GM18873 (cell line): ENCODE data around the gene PLCG1.

Source experiments
- ATAC-seq: cut with Tn5 transposase; IDR thresholded peaks from one replicate; pipeline ENCODE4 v1.9.1; 2021; ENCODE audit warnings: mild to moderate bottlenecking, moderate library complexity, moderate number of reproducible peaks; ENCODE audit not compliant: unreplicated experiment, low FRiP score

Gene PLCG1

GRCh38 chr20:41176711-41177552, 39.6 kb downstream of the PLCG1 start:
- ATAC-seq = no peak

DNA sequence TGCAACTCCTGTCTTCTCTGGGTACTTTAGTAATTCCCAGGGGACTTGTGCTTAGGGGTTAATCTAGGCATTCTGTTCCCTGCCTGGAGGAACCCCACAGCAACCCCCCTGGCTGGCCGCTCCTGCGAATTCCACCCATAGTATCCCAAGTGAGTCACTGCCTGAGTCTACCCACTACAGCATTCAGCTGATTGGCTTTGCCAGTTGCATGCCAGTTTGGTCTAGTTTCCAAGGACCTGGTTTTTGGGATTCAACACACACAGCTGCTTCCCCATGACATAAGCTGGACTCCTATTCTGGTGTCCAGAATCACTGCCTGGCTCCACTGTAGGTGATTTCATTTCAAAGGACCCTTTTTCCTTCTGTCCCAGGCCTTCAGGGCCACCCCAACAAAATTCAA, 40.3 kb downstream of the PLCG1 start:
- no peak for ATAC-seq

DNA sequence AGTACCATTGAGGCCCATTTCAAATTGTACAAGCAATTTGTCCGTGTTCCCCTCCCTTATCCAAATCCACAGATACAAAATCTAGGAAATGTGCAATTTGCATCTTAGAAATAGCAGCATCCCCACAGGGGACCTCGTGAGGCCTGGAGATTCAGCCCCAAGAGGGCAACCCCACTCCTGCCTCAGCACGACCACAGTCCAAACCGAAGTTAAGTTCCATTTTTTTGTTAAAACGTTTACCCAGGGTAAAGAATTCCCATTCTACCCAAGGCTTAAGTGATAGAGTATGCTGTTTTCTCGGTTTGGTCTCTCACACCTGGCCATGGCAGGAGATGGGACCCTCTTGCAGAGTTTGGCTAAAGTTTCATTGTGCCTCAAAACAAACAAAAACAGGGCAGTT, 41.2 kb downstream of the PLCG1 start:
- no peak for ATAC-seq

GRCh38 chr20:41178904-41179432, 41.6 kb downstream of the PLCG1 start:
- no peak for ATAC-seq

DNA sequence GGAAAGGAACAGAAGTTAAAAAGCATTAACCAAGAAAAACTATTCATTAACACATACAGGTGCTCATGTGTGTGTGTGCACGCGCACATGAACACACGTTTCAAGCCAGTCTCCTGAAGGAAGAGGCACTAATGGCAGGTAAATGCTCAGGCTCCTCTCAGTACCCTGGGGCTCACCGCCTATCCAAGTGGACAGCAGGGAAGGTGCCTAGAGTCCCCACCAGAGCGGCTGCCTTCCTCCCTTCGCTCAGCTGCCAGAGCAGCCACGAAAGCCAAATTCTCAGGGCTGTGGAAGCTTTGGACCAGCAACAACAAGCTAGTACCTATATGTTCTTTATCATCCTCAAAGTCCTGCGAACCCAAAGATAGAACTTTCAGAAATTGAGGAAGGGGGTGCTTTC, 42.6 kb downstream of the PLCG1 start:
- ATAC-seq = no peak

DNA sequence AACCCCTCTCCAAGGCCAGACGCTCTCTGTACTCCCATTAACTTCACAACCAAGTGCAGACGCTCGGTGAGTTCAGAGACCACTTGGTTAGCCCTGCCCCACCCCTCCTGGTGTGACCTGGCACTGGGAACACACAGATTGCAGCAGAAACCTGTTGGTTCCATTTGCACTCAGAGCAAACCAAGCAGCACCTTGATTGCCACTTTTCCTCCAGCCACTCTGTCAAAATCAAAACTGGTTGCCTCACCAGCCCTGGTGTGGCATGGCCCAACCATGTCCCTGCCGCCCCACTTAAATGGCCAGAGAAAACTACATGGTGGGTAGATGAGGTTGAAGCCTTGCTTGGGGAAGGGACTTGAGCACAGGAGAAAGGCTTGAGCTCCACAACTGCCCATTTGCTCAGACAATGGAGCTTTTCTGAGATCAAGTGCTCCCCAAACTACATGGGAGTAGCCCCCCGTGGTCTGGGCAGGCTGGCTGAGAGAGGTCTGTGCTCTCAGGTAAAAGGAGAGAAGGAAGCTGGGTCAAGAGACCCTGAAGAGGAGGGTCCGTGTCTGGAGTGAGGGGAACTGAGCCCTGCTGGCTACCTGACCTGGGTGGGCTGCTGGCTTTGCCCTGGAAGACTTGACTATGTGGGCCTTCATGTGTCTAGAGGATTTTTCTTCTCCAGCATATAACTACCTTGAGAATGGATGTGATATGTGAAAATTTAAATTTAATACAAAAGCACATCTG, 43.4 kb downstream of the PLCG1 start:
- ATAC-seq = no peak

DNA sequence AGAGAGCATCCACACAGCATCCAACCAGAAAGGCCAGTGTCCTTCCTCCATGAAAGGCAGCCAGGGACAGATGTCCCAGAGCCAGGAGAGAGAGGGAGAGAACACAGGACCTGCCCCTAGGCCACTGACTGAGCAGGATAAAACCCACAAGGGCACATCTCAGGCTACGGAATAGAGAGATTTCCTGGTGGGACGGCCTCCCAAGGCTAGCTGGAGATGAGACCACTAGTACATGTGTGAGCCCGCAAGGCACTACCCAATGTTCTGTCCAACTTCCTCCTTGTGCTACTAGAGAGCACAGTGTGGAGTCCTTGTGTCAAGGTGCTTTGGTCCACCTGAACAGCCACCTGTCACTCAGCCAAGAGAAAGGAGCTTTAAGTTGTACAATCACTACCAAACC, 44.2 kb downstream of the PLCG1 start:
- ATAC-seq = no peak

DNA sequence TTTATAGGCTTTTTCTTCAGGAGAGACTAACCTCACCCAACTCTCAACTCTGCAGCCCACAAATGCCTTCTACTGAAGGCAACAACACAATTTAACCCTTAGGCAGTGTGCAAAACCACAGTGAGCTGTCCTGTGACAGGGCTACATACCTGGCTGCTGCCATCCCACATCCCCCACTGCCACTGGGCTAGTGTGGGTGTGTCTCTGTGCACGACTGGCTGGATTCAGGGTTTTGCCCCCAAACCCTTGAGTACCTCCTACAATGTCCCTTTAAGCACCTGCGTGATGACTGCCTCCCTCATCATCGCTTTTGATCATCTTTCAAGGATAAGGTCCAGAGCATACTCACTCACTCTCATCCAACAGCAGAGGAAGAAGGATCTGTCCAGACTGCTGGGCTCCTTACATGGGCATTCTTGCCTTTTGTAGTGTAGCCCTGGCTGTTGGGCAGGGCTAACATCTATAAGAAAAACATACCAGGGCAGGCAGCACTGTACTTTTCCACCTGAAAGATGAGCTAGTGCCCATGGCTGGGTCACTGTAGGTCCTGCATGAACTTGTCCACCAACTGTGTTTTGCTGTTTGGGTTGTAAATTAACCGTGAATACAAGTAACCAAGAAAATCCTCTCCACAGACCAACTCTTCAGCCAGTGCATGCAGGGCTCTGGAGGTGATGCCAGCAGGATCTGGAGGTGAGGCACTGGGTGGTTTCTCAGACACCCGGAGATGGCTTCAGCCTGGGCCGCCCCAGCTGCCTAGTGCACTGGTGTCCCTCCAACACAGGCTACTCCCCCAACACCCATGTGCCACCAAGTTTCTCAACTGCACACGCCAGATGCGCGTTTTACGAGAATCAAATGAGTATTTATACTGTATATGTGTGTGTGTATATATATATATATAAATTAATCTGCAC, 45.2 kb downstream of the PLCG1 start:
- ATAC-seq = no peak

GRCh38 chr20:41183391-41183790, 46.0 kb downstream of the PLCG1 start:
- no peak for ATAC-seq

- no peak for ATAC-seq
Measured at GRCh38 chr20:41183831-41184230, 46.5 kb downstream of the PLCG1 start.

- no peak for ATAC-seq
Measured at GRCh38 chr20:41185013-41185757, 47.8 kb downstream of the PLCG1 start.

DNA sequence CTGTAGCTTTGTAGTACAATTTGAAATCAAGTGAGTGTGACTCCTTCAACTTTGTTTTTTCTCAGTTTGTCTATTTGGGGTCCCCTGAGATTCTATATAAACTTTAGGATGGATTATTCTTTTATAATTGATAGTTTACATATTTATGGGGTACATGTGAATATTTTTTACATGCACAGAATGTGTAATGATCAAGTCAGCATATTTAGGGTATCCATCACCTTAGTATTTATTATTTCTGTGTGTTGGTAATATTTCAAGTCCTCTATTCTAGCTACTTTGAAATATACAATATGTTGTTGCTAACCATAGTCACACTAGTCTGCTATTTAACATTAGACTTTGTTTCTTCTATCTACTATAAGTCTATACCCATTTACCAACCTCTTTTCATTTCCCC, 50.3 kb downstream of the PLCG1 start:
- ATAC-seq = no peak

GRCh38 chr20:41191562-41192500, 54.5 kb downstream of the PLCG1 start:
- ATAC-seq = no peak

DNA sequence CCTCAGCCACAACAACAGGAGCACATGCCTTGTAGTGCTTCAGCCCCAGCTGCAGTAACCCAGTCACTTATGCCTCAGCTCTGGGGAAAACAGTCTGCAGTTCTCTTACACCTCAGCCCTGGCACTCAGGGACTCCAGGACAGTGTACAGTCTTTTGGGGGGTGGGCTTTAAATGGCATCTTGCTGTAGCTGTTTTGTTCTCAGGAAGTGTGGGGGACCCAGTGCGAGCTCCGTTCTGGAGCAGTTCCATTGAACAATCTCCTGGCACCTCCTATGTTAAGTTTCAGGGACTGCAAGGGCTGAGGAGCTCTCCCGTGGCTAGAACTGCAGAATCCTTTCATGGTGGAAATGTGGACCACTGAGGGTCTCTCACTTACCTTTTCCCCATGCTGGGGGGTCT, 55.2 kb downstream of the PLCG1 start:
- ATAC-seq = no peak

- no peak for ATAC-seq
Measured at GRCh38 chr20:41196653-41197225, 59.4 kb downstream of the PLCG1 start.

- ATAC-seq = no peak
Measured at GRCh38 chr20:41198443-41198842, 61.1 kb downstream of the PLCG1 start.

GRCh38 chr20:41200446-41201202, 63.3 kb downstream of the PLCG1 start:
- no peak for ATAC-seq

DNA sequence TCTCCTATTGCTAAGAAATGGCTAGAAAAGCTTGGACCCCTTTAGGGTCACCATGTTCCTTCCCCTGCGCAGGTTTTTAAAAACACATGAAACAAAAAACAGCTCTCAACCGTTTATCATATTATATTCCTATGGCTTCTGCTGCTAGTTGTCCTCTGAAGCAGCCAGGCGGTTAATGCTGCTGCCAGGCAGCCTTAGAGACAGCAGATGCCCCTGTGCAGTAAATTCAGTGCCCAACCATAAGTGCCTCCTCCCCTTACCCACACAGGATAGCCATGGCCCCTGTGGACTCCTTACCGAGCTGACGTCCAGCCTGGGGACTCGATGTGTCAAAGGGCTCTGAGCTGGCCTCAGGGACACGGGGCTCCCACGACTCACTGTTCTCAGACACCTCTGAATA, 64.4 kb downstream of the PLCG1 start:
- ATAC-seq = no peak
